Peyer's patch (tissue), 4 donors: ENCODE data around the gene BAG5.

Source experiments
- POLR2A ChIP-seq, 2 donors: fragments of 450-650 bp; IDR thresholded peaks; one replicate each; pipeline ENCODE4 v1.5.1; 2017; ENCODE audit warnings: antibody characterized with exemption in 2 of 2, mild to moderate bottlenecking in 2 of 2, moderate library complexity in 2 of 2
- TF ChIP-seq, protein P1 (sequence below), 6 experiments: fragments of 450-650 bp in 4 of 6; fragments of 200-600 bp in 2 of 6; sonication (generic) in 1 of 6; IDR thresholded peaks; one replicate each; pipeline ENCODE4 v1.5.1; 2017 to 2019; ENCODE audit warnings: antibody characterized with exemption in 6 of 6, mild to moderate bottlenecking in 3 of 6, moderate library complexity in 1 of 6

DNA sequence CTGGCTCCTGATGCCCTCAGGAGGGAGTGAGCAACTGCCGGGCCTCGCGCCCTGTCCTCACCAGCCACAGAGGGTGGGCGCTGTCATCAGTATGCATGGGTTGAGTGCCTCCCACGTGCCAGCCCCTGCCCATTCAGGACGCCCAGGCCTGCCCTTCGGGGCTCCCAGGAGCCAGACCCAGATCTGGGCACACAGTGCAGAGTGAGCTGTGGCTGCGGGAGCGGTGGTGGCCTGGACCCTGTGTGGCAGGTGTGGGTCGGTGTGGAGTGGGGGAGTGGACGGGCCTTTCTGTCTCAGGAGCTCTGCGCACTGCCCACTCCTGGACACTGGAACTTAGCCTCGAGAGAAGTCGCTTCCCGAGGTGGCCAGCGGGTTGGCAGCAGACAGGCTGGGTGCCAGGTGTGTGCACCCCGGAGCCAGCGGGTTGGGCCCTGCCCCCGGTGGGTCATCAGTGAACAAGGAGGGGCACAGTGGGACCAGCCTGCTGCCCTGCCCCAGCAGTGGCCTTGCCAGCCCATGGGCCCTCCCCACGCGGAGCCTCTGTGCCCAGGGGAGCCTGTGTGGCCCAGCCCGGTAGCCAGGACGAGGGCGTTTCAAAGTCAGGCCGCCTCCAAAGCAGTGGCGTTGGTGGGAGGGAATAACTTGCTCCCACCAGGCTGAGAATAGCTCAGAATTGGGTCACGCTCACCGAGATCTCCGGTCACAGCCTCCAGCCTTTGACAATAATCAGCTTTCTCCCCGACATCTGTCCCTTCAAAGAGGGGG is 24.0 kb downstream of the BAG5 start:
- TF ChIP-seq, protein P1, sequence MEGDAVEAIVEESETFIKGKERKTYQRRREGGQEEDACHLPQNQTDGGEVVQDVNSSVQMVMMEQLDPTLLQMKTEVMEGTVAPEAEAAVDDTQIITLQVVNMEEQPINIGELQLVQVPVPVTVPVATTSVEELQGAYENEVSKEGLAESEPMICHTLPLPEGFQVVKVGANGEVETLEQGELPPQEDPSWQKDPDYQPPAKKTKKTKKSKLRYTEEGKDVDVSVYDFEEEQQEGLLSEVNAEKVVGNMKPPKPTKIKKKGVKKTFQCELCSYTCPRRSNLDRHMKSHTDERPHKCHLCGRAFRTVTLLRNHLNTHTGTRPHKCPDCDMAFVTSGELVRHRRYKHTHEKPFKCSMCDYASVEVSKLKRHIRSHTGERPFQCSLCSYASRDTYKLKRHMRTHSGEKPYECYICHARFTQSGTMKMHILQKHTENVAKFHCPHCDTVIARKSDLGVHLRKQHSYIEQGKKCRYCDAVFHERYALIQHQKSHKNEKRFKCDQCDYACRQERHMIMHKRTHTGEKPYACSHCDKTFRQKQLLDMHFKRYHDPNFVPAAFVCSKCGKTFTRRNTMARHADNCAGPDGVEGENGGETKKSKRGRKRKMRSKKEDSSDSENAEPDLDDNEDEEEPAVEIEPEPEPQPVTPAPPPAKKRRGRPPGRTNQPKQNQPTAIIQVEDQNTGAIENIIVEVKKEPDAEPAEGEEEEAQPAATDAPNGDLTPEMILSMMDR (IDR thresholded peaks at IDR 0.05): no peak
- TF ChIP-seq POLR2A (IDR thresholded peaks at IDR 0.05): no peak
